Activated CD8-positive, alpha-beta memory T cell treated with anti-CD3 and anti-CD28 coated beads, Interleukin-2, amount 50 U/mL, for 48 hours (primary cell): ENCODE data around the gene KIF13A.
"Not testable (repeated sequence)": the region's sequence is repeated elsewhere in the genome, so short reads cannot be mapped to it uniquely, and the experiment has no call there.

Experiments used
- DNase-seq: peaks from one replicate; pipeline ENCODE4 v3.0.0-alpha.2; 2020

Gene KIF13A

GRCh38 chr6:17842934-17843821, 144.3 kb downstream of the KIF13A start:
- DNase-seq = no peak

- DNase-seq = no peak
Measured at GRCh38 chr6:17842014-17842776, 145.2 kb downstream of the KIF13A start.

GRCh38 chr6:17839513-17840223, 147.8 kb downstream of the KIF13A start:
- no peak for DNase-seq

- no peak for DNase-seq
Measured at GRCh38 chr6:17836293-17836692, 151.1 kb downstream of the KIF13A start.

- DNase-seq = no peak
Measured at GRCh38 chr6:17835784-17836183, 151.7 kb downstream of the KIF13A start.

- DNase-seq = no peak
Measured at GRCh38 chr6:17831135-17831534, 156.3 kb downstream of the KIF13A start.

- no peak for DNase-seq
Measured at GRCh38 chr6:17829905-17830304, 157.5 kb downstream of the KIF13A start.

GRCh38 chr6:17828149-17828548, 159.3 kb downstream of the KIF13A start:
- DNase-seq = no peak

GRCh38 chr6:17826301-17826700, 161.1 kb downstream of the KIF13A start:
- DNase-seq = no peak

GRCh38 chr6:17820055-17820454, 167.4 kb downstream of the KIF13A start:
- no peak for DNase-seq

- no peak for DNase-seq
Measured at GRCh38 chr6:17817763-17818162, 169.7 kb downstream of the KIF13A start.

- DNase-seq = no peak
Measured at GRCh38 chr6:17816921-17817611, 170.4 kb downstream of the KIF13A start.

- no peak for DNase-seq
Measured at GRCh38 chr6:17813542-17813941, 173.9 kb downstream of the KIF13A start.

- no peak for DNase-seq
Measured at GRCh38 chr6:17812311-17812710, 175.1 kb downstream of the KIF13A start.

- DNase-seq = no peak
Measured at GRCh38 chr6:17808609-17809008, 178.8 kb downstream of the KIF13A start.

- DNase-seq = not testable (repeated sequence)
Measured at GRCh38 chr6:17807431-17807830, 180.0 kb downstream of the KIF13A start.

GRCh38 chr6:17803409-17803808, 184.0 kb downstream of the KIF13A start:
- no peak for DNase-seq

- DNase-seq = no peak
Measured at GRCh38 chr6:17798477-17799154, 188.8 kb downstream of the KIF13A start.

- DNase-seq = no peak
Measured at GRCh38 chr6:17790489-17790888, 196.9 kb downstream of the KIF13A start.

- DNase-seq = no peak
Measured at GRCh38 chr6:17785094-17785787, 202.2 kb downstream of the KIF13A start.

- no peak for DNase-seq
Measured at GRCh38 chr6:17780061-17780460, 207.4 kb downstream of the KIF13A start.

- DNase-seq = no peak
Measured at GRCh38 chr6:17771609-17772008, 215.8 kb downstream of the KIF13A start.
